HG03571 (cell line): ENCODE results near the gene GNPTG.
"Not testable (repeated sequence)": the region's sequence is repeated elsewhere in the genome, so short reads cannot be mapped to it uniquely, and the experiment has no call there.

ENCODE experiments used
- ATAC-seq: cut with Tn5 transposase; IDR thresholded peaks from one replicate; pipeline ENCODE4 v1.9.1; 2021; ENCODE audit not compliant: unreplicated experiment

Gene GNPTG

GRCh38 chr16:1318268-1318545, 33.5 kb upstream of the GNPTG start:
- no peak for ATAC-seq

GRCh38 chr16:1319041-1319440, 32.7 kb upstream of the GNPTG start:
- no peak for ATAC-seq

GRCh38 chr16:1320097-1320496, 31.6 kb upstream of the GNPTG start:
- no peak for ATAC-seq

- no peak for ATAC-seq
These were observed 31.0 kb upstream of the GNPTG start for GRCh38 chr16:1320658-1321240.

- no peak for ATAC-seq
These were observed 29.3 kb upstream of the GNPTG start for GRCh38 chr16:1322407-1322806.

DNA sequence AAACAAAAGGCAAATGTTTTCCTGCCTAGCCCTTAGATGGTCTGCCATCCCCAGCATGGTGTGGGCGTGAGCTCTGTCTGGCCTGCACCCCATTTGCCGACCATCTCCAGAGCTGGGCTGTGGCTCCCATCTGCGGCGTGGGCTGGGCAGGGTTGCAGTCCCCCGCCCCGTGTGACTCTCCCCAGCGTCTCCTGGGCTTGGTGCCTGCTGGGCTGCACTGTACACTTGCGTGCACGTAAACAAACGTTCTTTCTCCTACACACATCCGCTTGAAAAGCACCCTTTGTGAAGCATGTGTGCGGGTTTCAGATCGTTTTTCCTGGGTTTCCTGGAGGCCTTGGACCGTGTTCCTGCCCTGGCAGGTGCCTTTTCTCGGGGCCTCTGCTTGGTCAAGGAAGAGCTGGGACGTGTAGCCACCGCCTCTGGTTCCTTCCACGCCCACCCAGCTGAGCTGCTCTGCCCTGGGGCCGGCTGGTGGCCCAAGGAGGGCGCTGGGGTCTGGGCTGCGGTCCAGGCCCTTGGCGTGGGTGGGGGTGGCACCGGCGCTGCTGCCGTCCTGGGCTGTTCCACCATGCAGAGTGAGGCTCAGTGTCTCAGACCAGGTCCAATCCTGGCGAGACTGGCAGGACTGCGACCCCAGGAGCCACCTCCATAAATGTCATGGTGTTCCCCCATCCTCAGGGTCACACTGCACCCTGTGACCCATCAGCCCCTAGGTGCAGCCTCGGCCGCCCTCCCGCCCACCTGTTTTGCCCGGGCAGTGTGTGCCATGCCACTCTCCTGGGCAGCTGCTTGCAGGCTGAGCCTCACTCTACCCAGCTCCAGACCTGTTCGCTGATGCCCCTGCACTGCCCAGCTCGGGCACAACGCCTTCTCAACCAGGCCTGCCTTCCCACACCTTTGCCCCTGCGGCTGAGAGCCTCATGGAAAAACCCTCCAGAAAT, 28.2 kb upstream of the GNPTG start:
- ATAC-seq, result no peak

DNA sequence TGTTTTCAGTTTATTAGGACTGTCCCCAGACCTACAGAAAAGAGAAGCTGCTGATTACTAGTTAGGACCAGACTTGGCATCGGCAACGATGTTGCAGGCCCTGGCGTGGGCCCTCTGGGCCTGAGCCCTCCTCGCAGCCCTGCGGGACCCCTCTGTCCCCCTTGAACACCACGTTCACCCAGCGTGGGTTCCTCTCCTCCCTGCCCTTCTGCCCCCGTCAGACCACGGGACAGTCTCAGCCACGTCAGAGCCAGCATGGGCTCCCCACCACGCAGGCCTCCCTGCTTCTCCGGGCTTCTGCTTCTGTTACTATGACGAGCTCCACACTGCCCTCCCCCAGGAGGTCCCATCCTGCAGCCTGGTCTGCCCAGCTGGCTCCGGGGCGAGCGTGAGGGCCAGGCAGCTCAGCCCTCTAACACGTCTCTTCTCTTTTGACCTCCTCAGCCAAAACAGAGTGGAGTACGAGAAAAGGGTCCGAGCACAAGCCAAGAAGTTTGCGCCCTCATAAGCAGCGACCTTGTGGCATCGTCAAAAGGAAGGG, 27.4 kb upstream of the GNPTG start:
- ATAC-seq, result no peak

GRCh38 chr16:1325261-1325660, 26.5 kb upstream of the GNPTG start:
- ATAC-seq, result no peak

DNA sequence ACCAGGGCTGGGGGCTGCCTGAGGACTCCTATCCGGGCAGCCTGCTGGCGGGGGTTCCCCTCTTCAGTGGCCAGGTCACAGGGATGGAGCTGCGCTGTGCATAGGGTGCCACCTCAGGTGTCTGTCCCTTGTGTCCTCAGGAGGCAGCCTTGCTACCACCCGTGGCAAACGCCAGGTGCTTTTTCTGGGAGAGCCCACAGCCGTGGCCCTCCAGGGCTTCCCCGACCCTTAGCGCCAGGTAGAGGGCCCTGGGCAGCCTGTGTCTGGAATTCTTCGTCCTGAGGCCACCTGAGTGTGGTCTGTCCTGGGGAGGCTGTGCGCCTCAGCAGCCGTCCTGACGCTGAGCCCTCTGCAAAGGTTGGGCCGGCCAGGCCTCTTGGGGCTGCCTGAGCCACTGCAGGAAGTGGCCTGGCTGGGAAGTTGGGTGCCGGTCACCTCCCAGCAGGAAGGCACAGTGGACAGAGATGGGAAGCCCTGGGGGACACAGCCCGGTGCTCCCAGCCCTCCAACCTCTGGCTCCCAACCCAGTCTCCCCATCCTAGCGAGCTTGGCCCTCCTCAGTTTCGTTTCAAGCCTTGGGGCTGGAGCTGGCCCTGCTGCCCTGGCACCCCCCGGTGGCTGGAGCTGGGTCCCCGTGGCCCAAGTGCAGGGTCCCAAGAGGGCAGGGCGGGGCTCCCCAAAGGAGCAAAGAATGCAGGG, 25.9 kb upstream of the GNPTG start:
- ATAC-seq, result no peak

DNA sequence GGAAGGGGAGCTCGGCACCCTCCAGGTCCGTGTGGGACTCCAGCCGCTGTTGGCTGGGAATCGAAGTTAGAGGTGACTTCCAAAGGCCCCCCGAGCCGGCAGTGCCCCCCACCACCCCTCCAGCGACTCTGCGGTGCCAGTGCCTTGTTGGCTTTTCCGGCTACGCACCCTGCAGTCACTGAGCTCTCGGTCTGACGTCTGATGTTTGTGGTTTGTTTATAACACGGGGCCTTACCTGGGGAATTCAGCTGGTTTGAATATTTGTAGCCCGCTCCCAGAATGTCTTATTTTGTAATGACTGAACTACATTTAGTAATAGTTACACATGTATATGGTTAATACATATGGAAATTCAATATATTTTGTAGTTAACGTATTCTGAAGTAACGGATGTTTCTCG, 25.3 kb upstream of the GNPTG start:
- ATAC-seq, result no peak

GRCh38 chr16:1326946-1327618, 24.6 kb upstream of the GNPTG start:
- ATAC-seq, result no peak

DNA sequence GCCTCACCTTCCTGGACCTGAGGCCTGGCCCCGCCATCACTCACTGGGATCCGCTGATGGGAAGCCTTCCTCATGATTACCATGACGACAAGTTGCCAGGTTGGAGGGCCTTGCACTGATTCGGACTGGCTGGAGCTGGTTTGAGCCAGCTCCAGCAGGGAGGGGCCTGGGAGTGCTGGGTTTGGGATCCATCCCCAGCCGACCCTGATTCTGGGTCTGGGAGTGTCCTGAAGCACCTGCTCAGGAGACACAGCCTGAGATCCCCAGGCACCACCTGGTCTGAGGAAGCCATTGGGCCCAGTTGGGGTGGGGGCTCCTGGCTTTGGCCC, 24.1 kb upstream of the GNPTG start:
- ATAC-seq, result no peak

- ATAC-seq, result not testable (repeated sequence)
These were observed 23.6 kb upstream of the GNPTG start for GRCh38 chr16:1328136-1328535.

DNA sequence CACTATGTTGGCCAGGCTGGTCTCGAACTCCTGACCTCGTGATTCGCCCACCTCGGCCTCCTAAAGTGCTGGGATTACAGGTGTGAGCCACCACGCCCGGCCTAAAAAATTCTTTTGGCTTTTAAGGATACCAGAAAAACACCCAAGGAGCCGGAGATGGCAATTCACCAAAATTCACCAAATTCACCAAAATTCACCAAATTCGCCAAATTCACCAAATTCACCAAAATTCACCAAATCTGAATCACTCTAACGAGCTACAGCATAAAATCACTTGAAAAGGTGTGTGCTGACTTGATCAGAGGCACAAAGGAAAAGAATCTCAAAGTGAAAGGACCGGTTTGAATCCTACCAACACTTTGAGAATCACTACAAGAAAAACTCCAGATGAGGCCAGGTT, 22.8 kb upstream of the GNPTG start:
- not testable (repeated sequence) for ATAC-seq

- no peak for ATAC-seq
These were observed 21.3 kb upstream of the GNPTG start for GRCh38 chr16:1330260-1330914.

DNA sequence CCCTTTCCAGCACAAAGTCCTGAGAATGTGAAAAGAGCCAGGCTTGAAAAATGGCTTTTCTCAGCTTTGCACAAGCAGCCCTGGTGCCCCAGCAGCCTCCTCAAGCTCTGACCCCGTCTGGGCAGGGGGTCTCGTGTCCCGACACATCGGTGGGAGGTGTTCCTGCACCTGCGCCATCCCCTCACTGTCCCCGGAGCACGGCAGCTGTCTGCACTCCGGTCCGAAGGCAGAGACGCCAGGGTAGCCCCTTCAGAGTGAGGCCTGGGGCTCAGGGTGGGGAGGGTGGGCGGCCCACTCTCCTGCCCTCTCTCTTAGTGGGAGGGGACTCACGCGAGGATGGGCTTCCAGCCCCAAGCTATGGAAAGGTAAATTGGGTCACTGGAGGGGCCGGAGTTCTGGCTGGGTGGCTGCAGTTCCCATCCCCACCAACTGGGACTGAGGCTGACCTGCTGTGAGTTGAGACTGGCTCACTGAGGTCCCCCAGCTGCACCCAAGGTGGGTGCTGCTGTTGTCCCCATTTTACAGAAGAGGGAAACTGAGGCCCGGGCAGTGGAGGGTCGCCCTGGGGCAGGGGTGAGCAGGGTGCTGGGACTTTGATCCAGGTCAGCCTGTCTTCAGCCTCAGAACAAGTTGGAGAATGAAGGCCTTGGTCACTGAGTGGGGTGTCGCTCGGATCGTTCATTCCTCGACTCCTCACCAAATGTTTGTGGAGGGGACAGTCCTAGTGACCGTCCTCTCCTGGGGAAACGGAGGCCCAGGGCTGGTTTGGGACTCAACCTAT, 20.6 kb upstream of the GNPTG start:
- no peak for ATAC-seq

GRCh38 chr16:1331712-1332617, 19.8 kb upstream of the GNPTG start:
- no peak for ATAC-seq

- no peak for ATAC-seq
These were observed 19.0 kb upstream of the GNPTG start for GRCh38 chr16:1332618-1333148.
